ENCODE results near the gene RAB26. TPM values are rescaled to one million over a fixed set of nuclear protein-coding genes. Genes with fewer than 3 reads are reported as not detected.

The RAB26 gene
- total and polyA plus RNA-seq, 2 of the 13 experiments (the other 11 are each of a cell fraction or from before 2014, with no cell fraction given) = 0.86 to 3.6 TPM

GRCh38 chr16:2152695-2153506 lies 4.5 kb downstream of the RAB26 start (continued):
- no peak for TF ChIP-seq ZBTB34 (CRISPR knock-in tag; IDR thresholded peaks at IDR 0.05)
- TF ChIP-seq HMG20B (CRISPR knock-in tag; conservative IDR thresholded peaks at IDR 0.05) = no peak
- TF ChIP-seq, protein P1, sequence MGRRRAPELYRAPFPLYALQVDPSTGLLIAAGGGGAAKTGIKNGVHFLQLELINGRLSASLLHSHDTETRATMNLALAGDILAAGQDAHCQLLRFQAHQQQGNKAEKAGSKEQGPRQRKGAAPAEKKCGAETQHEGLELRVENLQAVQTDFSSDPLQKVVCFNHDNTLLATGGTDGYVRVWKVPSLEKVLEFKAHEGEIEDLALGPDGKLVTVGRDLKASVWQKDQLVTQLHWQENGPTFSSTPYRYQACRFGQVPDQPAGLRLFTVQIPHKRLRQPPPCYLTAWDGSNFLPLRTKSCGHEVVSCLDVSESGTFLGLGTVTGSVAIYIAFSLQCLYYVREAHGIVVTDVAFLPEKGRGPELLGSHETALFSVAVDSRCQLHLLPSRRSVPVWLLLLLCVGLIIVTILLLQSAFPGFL (CRISPR knock-in tag; IDR thresholded peaks at IDR 0.05) = no peak
- no peak for TF ChIP-seq SIN3A (IDR thresholded peaks at IDR 0.05; ENCODE audit: borderline replicate concordance, low read depth, low read length)
- TF ChIP-seq, protein P2, sequence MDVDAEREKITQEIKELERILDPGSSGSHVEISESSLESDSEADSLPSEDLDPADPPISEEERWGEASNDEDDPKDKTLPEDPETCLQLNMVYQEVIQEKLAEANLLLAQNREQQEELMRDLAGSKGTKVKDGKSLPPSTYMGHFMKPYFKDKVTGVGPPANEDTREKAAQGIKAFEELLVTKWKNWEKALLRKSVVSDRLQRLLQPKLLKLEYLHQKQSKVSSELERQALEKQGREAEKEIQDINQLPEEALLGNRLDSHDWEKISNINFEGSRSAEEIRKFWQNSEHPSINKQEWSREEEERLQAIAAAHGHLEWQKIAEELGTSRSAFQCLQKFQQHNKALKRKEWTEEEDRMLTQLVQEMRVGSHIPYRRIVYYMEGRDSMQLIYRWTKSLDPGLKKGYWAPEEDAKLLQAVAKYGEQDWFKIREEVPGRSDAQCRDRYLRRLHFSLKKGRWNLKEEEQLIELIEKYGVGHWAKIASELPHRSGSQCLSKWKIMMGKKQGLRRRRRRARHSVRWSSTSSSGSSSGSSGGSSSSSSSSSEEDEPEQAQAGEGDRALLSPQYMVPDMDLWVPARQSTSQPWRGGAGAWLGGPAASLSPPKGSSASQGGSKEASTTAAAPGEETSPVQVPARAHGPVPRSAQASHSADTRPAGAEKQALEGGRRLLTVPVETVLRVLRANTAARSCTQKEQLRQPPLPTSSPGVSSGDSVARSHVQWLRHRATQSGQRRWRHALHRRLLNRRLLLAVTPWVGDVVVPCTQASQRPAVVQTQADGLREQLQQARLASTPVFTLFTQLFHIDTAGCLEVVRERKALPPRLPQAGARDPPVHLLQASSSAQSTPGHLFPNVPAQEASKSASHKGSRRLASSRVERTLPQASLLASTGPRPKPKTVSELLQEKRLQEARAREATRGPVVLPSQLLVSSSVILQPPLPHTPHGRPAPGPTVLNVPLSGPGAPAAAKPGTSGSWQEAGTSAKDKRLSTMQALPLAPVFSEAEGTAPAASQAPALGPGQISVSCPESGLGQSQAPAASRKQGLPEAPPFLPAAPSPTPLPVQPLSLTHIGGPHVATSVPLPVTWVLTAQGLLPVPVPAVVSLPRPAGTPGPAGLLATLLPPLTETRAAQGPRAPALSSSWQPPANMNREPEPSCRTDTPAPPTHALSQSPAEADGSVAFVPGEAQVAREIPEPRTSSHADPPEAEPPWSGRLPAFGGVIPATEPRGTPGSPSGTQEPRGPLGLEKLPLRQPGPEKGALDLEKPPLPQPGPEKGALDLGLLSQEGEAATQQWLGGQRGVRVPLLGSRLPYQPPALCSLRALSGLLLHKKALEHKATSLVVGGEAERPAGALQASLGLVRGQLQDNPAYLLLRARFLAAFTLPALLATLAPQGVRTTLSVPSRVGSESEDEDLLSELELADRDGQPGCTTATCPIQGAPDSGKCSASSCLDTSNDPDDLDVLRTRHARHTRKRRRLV (CRISPR knock-in tag; IDR thresholded peaks at IDR 0.05) = no peak
- TF ChIP-seq ZNF781 (CRISPR knock-in tag; IDR thresholded peaks at IDR 0.05; ENCODE audit: borderline replicate concordance, not compliant biosample characterization) = no peak
- 0 out of 2 replicates have a peak, but pooled peaks have one; percentile 59 for TF ChIP-seq ZBTB7A (CRISPR knock-in tag; IDR thresholded peaks at IDR 0.05)
- no peak for TF ChIP-seq TCF12 (IDR thresholded peaks at IDR 0.05)
- TF ChIP-seq TCF12 (CRISPR knock-in tag; IDR thresholded peaks at IDR 0.05) = no peak
- TF ChIP-seq ZNF333 (CRISPR knock-in tag; IDR thresholded peaks at IDR 0.05; ENCODE audit: borderline replicate concordance) = no peak
- no peak for TF ChIP-seq FLYWCH1 (CRISPR knock-in tag; IDR thresholded peaks at IDR 0.05)
- TF ChIP-seq ZNF616 (CRISPR knock-in tag; IDR thresholded peaks at IDR 0.05; ENCODE audit: low read depth) = no peak
- TF ChIP-seq, protein P3, sequence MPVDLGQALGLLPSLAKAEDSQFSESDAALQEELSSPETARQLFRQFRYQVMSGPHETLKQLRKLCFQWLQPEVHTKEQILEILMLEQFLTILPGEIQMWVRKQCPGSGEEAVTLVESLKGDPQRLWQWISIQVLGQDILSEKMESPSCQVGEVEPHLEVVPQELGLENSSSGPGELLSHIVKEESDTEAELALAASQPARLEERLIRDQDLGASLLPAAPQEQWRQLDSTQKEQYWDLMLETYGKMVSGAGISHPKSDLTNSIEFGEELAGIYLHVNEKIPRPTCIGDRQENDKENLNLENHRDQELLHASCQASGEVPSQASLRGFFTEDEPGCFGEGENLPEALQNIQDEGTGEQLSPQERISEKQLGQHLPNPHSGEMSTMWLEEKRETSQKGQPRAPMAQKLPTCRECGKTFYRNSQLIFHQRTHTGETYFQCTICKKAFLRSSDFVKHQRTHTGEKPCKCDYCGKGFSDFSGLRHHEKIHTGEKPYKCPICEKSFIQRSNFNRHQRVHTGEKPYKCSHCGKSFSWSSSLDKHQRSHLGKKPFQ (CRISPR knock-in tag; IDR thresholded peaks at IDR 0.05; ENCODE audit: insufficient replicate concordance) = no peak
- no peak for TF ChIP-seq PLRG1 (conservative IDR thresholded peaks at IDR 0.05)
- TF ChIP-seq ZNF775 (CRISPR knock-in tag; IDR thresholded peaks at IDR 0.05; ENCODE audit: borderline replicate concordance) = no peak; the same call in 1 of the 2 replicates
